Stimulated activated CD4-positive, alpha-beta T cell treated with anti-CD3 and anti-CD28 coated beads, Interleukin-2, amount 100 ng/mL, for 24 hours (primary cell): ENCODE data around the gene SLC13A2.

Experiments used
- DNase-seq, 2 donors: peaks; one replicate each; pipeline ENCODE4 v3.0.0-alpha.2; 2020

SLC13A2 gene

DNA sequence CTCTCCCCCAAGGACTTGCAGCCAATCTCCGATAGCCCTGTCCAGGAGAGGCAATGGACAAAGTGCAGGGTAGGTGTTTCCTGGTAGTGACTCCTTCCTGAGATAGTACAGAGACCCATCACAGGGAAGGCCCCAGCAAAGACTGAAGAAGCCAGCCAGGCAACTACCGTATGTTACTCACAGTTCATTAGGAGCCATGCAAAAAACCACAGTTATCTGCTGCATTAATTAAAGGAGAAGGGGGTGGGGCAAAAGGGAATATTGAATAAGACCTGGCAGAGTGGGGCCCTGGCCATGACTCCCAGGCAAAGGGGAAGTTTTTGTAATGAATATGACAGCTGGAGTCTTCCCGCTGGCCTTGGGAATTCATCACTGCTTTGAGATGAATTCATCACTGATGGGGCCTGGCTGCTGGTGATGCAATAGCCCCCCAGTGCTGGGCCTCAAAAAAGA is 2.5 kb upstream of the SLC13A2 start:
- DNase-seq = no peak

DNA sequence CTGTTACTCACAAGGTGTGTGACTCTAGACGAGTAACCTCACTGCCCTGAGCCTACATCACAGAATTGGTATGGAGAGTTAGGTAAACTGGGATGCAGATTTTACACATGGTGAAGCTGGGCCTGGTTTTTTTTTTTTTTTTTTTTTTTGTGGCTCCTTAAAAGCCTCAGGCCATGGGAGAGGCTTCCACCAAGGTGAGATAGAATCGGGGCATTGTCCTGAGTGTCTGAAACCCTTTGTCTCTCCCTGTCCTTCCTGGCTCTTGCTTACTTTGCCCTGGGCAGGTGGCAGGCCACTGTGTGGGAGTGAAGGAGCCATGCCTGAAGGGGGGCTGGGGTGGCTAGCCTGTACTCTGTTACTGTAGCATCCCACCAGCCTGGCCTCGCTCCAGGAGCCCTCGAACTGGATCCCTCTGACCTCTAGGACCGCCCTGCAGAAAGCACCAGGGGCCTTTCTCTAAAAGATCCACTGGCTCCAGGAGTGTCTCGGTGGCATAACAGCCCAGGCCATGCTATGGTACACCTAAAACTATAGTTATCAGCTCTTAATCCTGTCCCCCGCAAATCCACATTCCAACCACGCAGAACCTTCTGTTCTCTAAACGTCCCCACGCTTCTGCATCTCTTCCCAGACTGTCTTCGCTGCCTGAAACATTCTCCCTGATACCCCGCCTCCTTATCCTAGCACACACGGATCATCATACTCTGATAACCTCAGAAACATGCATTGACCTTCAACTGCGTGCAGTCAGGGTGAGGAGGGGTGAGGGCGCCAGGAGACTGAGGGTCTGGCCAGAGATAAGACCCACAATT is 1.7 kb upstream of the SLC13A2 start:
- no peak for DNase-seq

DNA sequence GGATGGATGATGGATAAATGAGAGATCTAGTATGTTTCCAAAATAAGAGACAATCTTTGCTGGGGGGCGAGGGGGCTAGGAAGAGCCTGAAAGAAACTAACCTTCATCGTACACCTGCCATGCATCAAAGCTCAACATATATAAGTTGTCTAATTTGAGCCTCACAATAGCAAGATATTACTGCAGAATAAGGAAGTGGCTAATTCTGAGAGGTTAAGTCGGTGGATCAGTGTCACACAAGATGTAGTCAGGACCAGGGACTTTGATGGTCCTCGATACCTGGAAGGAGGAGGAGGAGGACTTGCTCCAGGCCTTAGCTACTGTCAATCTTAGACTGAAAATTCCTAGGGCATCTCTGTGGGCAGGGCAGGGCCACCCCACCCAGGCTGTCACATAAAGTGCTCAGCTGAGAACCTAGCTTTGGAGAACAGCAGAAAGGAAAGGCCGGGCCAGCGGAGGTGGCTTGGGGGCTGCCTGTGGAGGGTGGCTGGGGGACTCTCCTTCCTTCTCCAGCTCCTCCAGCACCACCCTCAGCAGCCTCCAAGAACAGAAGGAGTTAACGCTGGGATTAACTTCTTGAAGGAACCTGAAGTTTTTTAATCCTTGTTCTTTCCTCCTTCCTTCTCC is 460 bp upstream of the SLC13A2 start:
- no peak for DNase-seq

DNA sequence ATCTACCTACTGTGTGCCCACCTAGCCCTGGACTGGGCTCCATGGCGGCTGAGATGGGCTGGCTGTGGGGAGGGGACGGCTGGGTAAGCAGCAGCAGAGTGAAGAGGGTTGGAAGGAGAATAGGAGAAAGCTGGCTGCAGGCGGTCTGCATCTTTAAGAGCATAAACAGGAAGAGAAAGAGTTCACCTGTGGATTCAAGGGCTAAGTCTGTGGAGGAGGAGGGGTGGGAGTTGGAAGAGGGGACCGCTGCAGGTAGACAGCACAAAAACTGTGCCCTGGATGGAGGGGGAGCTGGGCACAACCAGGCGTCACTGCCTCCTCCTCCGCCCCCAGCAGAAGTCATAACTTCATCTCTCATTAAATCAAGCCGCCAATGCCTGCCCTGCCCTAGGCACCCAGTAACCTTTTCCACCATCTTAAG is 677 bp downstream of the SLC13A2 start:
- DNase-seq = no peak

DNA sequence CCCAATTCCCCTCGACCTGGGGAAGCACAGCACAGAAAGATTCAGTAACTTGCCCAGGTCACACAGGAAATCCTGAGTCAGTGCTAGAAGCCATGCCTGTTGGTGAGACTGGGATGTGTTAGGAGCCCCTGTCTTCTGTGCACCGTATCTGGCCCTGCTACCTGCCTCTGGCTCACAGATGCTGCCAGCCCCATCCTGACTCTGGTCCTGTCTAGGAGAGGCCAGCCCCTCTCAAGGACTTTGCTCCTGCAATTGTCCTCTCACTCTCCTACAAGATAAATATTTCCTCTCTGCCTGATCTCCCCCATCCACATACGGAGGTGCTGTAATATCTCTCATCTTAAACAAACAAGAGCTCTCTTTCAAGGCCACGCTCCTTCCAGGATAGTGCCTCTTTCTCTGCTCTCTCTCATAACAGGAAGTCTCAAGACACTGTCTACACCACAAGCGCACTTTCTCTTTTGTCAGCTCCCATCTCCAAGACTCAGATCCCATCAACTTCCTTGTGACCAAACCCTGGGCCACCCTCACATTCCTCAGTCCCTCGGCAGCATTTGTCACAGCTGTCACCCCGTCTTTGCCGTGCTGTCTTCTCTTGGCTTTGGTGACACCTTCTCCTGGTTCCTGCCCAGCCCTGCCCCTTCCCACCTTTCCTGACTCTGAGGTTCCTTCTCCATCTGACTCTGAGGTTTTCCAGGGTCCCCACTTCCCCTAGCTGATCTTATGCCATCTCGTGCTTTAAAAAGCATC is 1.9 kb downstream of the SLC13A2 start:
- no peak for DNase-seq

DNA sequence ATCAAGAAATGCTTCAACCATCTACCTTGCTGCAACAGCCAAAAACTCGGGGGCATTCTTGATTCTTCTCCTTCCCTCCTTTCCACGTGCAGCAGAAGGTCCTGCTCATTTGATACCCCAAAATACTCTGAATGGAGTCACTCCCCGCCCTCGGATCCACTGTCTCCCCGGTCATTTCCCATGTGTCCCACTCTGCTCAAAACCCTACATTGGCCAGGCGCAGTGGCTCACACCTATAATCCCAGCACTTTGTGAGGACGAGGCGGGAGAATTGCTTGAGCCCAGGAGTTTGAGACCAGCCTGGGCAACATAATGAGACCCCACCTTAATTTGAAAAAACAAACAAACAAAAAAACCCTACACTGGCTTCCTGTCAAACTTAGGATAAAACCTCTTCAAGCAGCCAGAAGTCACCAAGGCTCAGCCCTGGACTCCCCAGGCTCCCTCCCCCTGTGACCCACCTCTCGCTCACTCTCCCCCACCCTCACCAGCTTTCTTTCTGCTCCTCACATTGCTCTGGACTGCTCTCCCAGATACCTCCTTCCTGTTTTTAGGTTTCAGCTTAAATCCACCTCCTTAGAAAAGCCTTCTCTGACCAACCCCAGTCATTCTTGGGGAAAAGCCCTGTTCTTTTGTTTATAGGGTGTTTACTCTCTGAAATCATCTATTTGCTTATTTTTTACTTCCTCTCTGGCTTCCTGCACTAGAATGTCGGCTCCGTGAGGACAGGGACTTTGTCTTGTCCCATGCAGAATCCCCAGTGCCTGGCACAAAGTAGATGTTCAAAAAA is 2.8 kb downstream of the SLC13A2 start:
- no peak for DNase-seq

DNA sequence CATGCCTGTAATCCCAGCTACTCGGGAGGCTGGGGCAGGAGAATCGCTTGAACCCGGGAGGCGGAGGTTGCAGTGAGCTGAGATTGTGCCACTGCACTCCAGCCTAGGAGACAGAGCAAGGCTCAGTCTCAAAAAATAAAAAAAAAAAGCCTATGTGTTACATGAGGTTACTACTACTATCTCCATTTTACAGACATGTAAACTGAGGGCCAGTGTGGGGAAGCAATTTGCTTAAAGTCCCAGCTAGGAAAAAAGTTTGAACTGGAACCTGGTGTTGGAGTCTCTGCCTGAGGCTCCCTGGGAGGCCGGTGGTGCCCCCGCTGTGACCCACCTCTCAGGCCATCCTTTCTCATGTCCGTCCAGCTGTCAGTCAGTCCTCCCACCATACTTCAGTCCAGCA is 4.5 kb downstream of the SLC13A2 start:
- no peak for DNase-seq

DNA sequence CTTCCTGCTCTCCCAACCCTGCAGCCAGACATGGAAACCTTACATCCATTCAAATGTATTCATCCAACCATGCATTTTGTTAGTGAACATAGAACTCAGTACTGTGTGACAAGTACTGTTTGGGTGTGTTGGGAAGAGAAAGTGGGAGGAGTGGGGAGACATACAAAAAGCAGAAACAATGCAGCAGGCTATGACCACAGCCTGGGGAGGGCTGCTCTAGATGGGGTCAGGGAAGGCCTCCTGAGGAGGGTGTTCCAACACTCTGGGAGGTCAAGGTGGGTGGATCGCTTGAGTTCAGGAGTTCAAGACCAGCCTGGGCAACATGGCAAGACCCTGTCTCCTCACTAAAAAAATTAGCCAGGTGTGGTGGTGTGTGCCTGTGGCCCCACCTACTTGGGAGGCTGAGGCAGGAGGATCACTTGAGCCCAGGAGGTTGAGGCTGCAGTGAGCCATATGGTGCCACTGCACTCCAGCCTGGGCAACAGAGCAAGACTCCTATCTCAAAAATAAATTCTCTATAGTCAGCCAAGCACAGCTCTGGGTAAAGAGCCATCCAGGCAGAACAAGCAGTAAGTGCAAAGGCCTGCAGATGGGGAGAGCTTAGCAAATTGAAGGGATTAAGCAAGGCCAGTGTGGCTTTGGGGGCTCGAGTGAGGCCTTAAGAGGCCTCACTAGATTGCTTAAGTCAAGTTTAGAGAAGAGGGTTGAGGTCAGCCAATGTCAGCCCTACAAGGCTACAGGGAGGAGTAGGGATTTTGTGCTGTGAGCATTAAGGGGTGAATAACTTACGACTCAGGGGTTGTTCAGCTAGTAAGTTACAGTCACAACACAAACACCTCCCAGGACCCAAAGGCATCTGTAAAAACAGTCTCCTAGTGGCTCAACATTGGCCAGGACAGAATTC is 5.5 kb downstream of the SLC13A2 start:
- DNase-seq = no peak

DNA sequence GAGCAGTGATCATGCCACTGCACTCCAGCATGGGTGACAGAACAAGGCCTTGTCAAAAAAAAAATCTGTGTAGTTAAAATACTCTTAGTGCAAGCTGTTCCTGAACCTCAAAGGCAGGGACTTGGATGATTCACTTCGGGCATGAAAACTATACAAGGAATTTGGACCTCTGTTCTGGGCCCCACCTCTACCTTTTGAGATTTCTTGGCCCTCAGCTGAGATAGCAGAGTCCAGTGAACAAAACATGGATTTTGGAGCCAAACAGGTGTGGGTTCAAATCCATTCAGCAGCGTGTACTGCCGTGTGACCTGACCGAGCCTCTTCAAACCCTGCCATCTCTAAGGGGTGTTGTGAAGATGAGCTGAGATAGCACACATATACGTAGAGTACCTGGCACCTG is 6.8 kb downstream of the SLC13A2 start:
- no peak for DNase-seq

DNA sequence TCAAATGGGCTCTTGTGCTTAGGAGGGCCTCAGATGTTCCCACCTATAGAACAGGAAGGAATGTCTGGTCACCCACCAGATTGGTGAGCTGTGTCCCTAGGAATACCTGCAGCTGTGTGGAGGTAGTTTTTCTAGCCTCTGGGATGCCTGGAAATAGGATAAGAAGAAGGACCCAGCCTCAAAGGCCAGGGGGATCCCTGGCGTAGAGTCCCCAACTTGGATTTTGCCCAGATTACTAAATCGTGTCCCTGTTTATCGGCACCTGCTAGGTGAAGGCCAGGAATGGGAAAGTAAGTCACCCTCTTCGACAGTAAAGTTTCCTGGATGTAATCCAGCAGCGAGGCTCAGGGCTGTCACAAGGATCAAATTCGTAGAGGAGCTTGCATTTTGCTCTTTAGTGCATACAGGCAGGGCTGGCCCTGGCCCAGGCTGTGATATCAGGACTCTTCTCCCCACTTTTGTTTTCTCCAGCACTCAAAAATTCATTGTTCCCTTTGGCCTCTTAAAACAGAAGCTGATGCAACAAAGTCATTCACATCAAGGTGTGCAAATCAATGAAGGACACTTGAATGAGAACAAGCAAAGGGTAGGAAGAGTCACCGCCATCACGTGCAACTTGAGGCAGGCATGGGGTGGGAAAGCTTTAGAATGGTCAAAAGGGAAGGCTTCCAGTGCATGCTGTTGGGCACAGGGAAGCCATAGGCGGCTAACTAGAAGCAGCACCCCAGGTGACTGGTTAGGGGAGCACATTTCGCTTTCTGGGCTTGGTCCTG is 7.5 kb downstream of the SLC13A2 start:
- DNase-seq = no peak

DNA sequence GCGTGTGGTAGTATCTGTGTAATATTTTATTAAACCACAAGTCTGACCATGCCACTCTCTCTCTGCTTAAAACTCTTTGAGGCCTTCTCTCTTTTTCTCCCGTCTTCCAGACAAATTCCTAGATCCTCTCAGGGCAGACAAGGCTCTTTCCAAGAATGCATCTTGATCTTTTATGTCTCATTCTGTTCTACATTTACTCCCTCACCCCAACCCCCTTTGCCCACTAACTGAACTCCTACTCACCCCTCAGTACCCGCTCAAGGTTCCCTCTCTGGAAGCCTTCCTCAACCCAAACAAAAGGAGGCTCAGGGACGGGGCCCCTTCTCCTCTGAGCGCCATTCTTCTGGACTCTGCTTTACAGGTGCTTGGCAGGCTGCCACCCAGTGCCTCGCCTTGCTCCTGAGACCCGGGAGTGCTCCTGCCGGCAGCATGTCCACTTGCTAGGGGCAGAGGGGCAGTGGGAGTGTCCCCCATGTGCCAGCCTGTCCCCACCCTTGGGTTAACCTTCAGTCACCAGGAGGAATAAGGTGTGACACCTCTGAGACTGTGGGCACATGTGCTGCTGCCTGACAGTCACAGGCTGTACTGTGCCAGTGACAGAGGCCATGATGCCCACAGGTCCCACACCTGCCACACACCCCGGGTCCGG is 9.2 kb downstream of the SLC13A2 start:
- no peak for DNase-seq

DNA sequence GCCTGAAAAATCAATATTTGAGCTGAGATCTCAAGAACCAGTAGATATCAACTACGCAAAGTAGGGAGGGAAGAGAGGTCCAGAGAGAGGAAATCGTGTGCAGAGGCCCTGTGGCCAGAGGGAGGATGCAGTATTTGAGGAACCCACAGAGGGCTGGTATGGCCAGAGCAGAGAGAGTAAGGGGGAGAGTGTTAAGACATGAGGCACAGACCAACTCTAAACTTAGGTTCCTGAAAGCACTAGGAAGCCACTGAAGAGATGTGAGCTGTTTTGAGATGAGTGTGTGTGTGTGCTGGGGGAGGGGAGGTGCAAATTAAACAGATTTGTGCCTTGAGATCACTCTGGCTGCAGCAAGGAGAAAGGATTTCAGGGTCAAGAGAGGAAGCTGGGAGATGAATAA is 10.9 kb downstream of the SLC13A2 start:
- no peak for DNase-seq

DNA sequence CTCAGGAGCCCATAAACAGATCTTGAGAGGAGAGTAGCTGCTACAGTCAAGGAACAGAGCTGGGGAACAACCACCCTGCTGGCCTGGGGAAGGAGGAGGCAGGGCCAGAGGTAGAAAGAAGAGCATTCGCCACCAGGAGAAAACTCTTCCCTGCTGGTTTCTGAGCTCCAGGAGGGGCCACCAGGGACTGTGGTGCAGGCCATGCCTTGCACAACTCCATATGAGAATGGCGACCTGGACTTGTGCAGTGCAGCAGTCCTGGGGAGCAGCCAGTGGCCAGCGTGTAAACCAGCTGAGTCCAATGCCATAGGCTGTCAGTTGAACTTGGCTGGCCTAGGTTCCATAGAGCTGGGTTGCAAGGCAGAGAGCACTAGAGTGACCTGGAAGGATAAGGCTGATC is 11.6 kb downstream of the SLC13A2 start:
- no peak for DNase-seq

DNA sequence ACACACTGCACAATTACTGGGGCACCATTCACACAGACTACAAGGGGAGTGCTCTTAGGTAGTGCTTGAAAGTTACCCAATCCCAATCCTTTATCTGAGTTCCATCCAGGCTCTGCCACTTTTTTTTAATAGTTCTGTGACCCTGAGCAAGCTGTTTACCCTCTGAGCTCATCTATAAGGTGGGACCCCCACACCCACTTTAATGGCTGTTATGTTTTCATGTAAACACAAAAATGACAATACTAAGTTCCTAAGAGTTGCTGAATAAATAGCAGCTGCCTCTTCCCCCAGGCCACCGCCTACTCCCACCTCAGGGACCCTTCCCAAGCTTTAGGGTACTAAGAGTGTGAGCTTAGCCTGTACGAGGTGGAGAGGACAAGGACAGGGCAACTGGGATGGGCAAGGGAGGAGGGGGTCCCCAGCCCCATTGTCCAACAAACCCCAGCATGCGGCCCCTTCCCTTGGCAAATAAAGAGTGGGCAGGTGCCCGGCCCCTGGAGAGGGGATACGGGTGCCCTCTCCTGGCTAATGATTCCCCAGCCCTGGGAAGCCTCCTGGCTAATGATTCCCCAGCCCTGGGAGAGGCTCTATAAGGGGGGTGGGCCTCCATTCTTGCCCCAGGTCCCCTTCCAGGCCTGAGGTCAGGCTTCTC is 14.6 kb downstream of the SLC13A2 start:
- no peak for DNase-seq

DNA sequence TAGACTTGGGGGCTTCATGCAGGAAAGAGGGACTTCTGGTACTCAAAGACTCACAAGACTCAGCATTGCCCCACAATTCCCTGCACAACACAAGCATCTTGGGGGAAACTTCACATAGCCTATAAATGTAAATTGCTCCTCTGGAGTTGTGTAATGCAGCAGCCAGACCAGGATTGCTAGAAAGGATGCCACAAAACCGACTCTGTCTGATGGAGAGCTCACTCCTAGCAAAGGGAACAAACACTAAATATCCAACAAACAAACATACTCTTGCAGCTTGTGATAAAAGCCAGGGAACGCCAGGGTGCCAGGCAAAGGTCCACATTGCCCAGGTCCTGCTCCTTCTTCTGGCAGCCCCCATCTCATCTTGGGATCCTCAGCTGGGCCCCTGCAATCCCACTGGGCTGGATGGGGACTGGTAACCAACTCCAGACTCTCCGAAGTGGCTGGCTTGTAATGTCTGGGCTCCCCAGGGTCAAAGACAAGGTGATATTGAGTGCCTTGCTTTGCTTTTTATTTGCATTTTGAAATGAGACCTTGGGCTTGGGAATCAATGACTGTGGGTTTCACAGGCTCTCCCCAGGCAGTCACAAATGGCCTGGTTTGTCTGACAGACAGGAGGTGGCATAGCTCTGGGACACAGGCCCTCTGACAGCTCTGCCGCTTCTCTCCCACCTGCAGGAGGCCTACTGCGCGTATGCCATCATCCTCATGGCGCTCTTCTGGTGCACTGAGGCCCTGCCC is 15.3 kb downstream of the SLC13A2 start:
- no peak for DNase-seq

DNA sequence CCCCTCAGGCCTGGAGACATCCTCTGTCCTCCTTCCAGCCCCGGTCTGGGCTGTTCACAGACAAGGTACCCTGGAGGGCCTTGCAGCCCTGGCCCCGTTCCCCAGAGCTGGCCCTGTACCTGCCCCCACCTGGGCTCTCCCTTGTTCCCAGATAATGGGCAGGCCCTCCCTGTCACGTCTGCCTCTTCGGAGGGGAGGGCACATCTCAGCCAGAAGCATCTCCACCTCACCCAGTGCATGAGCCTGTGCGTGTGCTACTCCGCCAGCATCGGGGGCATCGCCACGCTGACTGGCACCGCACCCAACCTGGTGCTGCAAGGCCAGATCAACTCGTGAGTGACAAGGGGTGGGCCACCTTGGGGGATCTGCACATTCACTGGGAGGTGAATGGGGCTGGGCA is 17.8 kb downstream of the SLC13A2 start:
- DNase-seq = no peak

DNA sequence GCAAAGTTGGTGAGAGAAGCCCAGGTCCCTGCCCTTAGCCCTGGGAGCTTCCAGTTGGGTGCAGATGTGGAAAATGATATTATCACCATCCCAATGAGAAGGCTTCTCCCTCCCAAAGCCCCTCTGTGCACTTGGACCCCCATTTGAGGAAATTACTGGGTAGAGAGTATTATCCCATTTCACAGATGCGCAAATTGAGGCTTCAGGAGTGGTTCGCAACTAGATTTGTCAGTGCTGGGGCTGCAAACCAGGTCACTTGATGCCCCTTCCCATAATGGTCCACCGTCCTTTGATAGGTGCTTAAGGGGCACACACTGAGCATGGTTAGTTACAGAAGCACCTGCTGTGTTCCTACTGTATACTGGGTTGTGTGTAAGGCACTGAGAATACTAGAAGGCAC is 18.4 kb downstream of the SLC13A2 start:
- no peak for DNase-seq

DNA sequence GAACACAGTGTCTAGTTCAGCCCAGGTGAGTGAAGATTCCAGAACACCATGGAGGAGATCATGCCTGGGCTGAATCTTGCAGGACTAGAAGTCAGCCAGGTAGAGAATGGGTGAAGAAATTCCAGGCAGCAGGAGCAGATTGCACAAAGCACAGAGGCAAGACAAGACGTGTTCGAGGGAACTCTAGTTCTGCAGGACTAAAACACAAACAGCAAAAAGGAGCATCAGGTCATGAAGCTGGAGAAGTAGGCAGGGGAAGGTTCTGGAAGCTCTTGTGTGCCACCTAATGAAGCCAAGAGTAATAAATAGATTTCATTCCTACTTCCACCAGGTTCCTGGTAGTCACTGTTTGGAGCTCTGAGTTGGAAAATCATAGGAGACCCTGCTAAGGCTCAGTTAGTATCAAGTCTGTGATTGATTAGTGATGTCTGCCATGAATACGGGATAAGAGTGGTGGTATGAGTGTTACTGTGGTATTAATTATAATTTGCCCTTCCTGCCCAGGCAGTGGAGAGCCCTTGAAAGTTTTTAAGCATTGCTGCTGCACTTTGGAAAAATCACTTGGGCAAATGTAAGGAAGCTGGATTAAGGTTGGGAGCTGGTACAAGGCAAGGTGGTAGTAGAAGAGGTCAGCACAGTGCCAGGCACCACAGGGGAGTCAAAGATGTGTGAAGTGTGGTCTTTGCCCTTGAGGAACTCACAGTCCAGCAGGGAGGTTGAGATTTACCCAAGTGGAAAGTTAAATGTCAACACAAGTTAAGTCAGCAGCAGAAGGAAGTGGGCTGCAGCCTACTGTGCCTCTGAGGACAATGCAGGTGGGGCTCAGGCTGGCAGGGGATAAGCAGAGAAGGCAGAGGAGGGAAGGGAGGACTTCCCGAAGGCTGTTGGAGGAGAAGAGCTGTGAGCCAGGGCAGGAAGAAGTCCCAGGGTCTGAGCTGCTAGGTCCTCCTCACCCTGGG is 19.2 kb downstream of the SLC13A2 start:
- no peak for DNase-seq
